ENCODE results near the gene PRKG1. TPM values are rescaled to one million over a fixed set of nuclear protein-coding genes. Genes with fewer than 3 reads are reported as not detected.
A peak's percentile ranks its signal among the peaks of the same experiment; 100 is the strongest.

Gene PRKG1
- total and polyA plus RNA-seq, 12 donors = 3.8 to 48.1 (median 29.9) TPM

DNA sequence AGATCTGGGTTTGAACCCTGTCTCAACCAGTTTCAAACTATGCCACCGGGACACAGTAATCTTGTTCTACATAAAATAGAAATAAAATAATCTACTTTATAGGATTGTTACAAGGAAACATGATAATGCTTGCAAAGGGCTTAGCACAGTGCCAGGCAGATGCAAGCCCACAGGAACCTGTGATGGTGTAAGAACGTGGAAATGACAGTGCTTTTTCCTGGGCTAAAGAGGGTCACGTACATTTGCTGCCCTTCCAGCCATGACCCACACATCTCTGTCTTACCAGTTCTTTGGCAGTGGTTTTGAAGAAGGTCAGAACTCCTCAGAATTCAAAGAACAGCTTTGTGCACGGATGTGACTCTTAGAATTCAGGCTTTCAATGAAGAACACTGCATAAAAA, 342.2 kb downstream of the PRKG1 start:
- 78 to 81% methylated on average over 4 of the region's 4 CpGs for WGBS, 2 donors
- ATAC-seq (no peak), DNase-seq (no peak)
- Histone ChIP-seq H3K27me3 (no peaks in the 10 kb centered on the region), H3K4me1 (peaks cover 0 to 18% (median 0%) of the 10 kb centered on the region in 9 donors), H3K36me3 (no peaks in the 10 kb centered on the region), H3K4me3 (no peak overlapping the region), H3K27ac (no peak overlapping the region), H3K9me3 (no peaks in the 10 kb centered on the region)
- intact Hi-C loops (cut with DNase I) = no loop called here
- TF ChIP-seq, protein P1, sequence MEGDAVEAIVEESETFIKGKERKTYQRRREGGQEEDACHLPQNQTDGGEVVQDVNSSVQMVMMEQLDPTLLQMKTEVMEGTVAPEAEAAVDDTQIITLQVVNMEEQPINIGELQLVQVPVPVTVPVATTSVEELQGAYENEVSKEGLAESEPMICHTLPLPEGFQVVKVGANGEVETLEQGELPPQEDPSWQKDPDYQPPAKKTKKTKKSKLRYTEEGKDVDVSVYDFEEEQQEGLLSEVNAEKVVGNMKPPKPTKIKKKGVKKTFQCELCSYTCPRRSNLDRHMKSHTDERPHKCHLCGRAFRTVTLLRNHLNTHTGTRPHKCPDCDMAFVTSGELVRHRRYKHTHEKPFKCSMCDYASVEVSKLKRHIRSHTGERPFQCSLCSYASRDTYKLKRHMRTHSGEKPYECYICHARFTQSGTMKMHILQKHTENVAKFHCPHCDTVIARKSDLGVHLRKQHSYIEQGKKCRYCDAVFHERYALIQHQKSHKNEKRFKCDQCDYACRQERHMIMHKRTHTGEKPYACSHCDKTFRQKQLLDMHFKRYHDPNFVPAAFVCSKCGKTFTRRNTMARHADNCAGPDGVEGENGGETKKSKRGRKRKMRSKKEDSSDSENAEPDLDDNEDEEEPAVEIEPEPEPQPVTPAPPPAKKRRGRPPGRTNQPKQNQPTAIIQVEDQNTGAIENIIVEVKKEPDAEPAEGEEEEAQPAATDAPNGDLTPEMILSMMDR (IDR thresholded peaks at IDR 0.05) = no peak

DNA sequence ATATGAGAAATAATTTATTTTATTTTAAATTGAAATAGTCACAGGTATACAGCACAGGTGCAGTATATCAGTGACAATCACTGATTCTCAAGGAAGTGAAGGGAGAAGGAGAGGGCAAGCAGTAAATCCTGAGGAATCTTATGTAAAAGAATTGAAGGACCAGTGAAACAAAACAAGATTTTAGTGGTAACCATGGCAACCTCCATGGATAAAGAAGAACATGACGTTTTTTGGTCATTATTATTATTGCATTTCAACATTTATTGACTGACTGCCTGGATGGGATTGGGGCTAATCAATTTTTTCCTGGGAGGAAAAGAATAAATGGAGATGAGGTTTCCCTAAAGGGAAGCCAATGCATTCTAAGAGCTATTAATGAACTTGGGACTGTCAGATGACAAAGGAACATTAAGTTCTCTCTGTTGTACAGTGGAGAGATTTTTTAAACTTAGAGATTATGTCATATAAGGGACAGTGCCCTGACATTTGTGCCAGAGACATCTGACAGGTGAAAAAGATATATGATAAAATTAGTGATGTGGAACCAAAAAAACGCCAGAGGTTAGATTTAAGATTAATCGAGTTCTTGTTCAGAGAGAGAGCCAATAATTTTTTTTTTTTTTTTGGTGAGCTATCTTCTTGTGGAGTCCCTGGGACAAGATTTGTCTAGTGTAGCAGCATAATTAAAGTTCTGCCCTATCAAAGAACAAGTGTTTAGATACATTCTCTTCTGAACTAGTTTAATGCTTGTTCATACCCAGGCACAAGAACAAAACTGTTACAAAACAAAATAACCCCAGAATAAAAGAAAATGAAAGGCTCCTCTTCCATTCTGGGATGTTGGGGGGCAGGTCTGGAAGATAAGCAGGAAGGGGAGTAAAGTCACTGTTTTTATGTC, 345.2 kb downstream of the PRKG1 start:
- peaks cover 0 to 44% (median 16%) of the 10 kb centered on the region in 9 donors for H3K4me1 ChIP-seq
- no peak for DNase-seq
- TF ChIP-seq, protein P1 (IDR thresholded peaks at IDR 0.05) = no peak
- WGBS, 2 donors = 59 to 68% methylated on average over 3 of the region's 3 CpGs
- peak in 4 of 8 donors; percentile 48 to 83 (median 72) for ATAC-seq
- H3K4me3 ChIP-seq = no peak overlapping the region
- no peaks in the 10 kb centered on the region for H3K36me3 ChIP-seq
- no peaks in the 10 kb centered on the region for H3K9me3 ChIP-seq
- intact Hi-C loops (cut with DNase I) = loop anchor here in 6 of 10 donors (5.0 to 10.0 kb wide), 6 partner anchors 185 to 545 kb away; partner anchors contain the start of gene PRKG1 (in 4 of the 6)
- no peaks in the 10 kb centered on the region for H3K27me3 ChIP-seq
- H3K27ac ChIP-seq = peak overlapping the region in 9 of 10 donors; percentile 23 to 82 (median 41)

DNA sequence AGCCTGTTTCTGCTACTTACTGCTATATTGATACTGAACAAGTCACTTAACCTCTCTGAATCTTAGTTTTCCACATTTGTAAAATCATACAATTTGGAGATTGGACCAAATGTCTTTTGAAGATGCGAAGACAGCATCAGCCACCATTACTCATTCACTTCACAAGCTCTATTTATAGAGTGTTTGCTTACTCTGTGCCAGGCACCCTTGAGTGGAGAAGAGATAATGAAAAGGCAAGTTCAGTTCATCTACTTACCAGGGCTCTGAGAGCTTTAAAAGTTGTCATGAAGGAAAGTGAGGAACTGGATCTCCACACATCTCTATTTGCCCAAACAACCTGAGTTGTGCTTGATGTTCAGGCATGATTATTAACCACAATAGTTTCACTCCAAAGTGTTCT, 347.6 kb downstream of the PRKG1 start:
- H3K36me3 ChIP-seq = no peaks in the 10 kb centered on the region
- ATAC-seq = peak; percentile 74 to 90 (median 86)
- no peaks in the 10 kb centered on the region for H3K9me3 ChIP-seq
- peak overlapping the region in 1 of 10 donors; percentile 8 for H3K4me3 ChIP-seq
- TF ChIP-seq, protein P1 (IDR thresholded peaks at IDR 0.05) = no peak
- H3K4me1 ChIP-seq = peaks cover 0 to 52% (median 20%) of the 10 kb centered on the region in 9 donors
- H3K27me3 ChIP-seq = no peaks in the 10 kb centered on the region
- 41 to 67% methylated on average over 1 of the region's 1 CpG for WGBS, 2 donors
- peak in 1 of 2 donors; percentile 31 for DNase-seq
- peak overlapping the region; percentile 19 to 87 (median 72) for H3K27ac ChIP-seq
- intact Hi-C loops (cut with DNase I) = loop anchor here in 7 of 10 donors (2.0 to 10.0 kb wide), 10 partner anchors 33 to 543 kb away; partner anchors contain the start of gene PRKG1 (in 5 of the 7)

DNA sequence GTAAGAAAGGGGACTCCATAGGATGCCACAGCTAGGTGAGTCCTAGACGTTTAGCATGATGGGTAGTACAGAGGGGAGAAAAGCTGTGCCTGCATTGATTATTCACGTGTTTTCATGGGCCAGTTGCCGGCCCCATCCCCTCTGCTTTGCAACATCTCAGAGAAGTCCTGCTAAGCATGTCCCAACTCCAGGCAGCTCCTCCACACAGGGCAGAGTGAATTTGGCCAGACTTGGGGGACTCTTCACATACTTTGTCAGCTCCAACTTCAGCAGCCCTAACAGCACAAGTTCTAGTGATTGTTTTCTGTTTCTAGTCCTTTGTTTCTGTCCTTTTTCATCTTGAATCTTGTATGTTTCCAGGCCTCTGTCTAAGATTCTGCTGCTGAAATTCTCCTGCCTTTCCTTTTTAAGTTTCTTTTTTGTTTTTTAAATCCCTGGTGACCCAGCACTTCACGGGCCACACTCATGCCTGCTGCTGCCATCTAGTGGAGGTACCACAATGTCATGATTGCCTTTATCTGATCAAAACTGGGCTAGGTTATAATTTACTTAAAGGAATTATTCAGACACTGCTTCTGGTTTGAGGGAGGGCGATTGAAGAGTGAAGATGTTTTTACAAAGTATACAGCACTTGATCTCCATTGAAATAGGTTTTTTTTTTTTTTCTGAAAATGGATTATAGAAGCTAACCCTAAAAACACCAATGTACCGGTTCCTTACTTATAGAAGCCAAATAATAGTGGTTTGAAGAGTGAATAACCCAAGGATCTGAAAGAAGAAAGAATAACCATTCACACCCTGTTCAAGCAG, 348.2 kb downstream of the PRKG1 start:
- intact Hi-C loops (cut with DNase I) = loop anchor here in 7 of 10 donors (2.0 to 10.0 kb wide), 10 partner anchors 34 to 542 kb away; partner anchors contain the start of gene PRKG1 (in 5 of the 7)
- TF ChIP-seq, protein P1 (IDR thresholded peaks at IDR 0.05) = peak; percentile 61 to 81 (median 75)
- peak; percentile 53 to 82 (median 66) for ATAC-seq

More for the DNA sequence above, 348.2 kb downstream of the PRKG1 start:
- peak overlapping the region in 1 of 10 donors; percentile 8 for H3K4me3 ChIP-seq
- H3K4me1 ChIP-seq = peaks cover 0 to 52% (median 20%) of the 10 kb centered on the region in 9 donors
- DNase-seq = peak; percentile 24 to 75
- no peaks in the 10 kb centered on the region for H3K36me3 ChIP-seq
- H3K9me3 ChIP-seq = no peaks in the 10 kb centered on the region
- 57 to 61% methylated on average over 6 of the region's 6 CpGs for WGBS, 2 donors
- no peaks in the 10 kb centered on the region for H3K27me3 ChIP-seq
- H3K27ac ChIP-seq = peak overlapping the region; percentile 19 to 87 (median 72)
